WTC11 (cell line): Measurements from ENCODE around the gene SLC22A13. TPM values are rescaled to one million over a fixed set of nuclear protein-coding genes. Genes with fewer than 3 reads are reported as not detected.

ENCODE experiments used
- ATAC-seq: fragments of 200-7000 bp; cut with Tn5 transposase; 2 replicates; pipeline ENCODE4 v1.10.0; 2021; ENCODE audit warnings: mild to moderate bottlenecking, moderate library complexity
- CTCF ChIA-PET: fragments of 300-600 bp; sonication (Branson Sonifier 250); formaldehyde crosslinking; loops from one replicate; lab custom pipeline; 2021; ENCODE audit warnings: antibody characterized with exemption; lab: Charles Lee
- POLR2A ChIA-PET: fragments of 350-600 bp; sonication (Branson Sonifier 250); formaldehyde crosslinking; loops from one replicate; lab custom pipeline; 2021; ENCODE audit warnings: antibody characterized with exemption; lab: Charles Lee
- DNase-seq: peaks from one replicate; pipeline ENCODE4 v3.0.0; 2021; ENCODE audit warnings: low spot score
- H3K27ac Mint-ChIP-seq: 2 replicates; pipeline ENCODE4 v1.8.0; 2021; ENCODE audit warnings: mixed read lengths
- H3K27me3 Mint-ChIP-seq: 2 replicates; pipeline ENCODE4 v1.8.0; 2021; ENCODE audit warnings: low read depth, mild to moderate bottlenecking, moderate library complexity, mixed read lengths
- H3K36me3 Mint-ChIP-seq: 2 replicates; pipeline ENCODE4 v1.8.0; 2021; ENCODE audit warnings: mixed read lengths
- H3K4me1 Mint-ChIP-seq: 2 replicates; pipeline ENCODE4 v1.8.0; 2022; ENCODE audit warnings: mixed read lengths
- H3K4me3 Mint-ChIP-seq: 2 replicates; pipeline ENCODE4 v1.8.0; 2021; ENCODE audit warnings: mild to moderate bottlenecking, moderate library complexity, mixed read lengths
- H3K9me3 Mint-ChIP-seq: 2 replicates; pipeline ENCODE4 v1.8.0; 2021; ENCODE audit warnings: mixed read lengths
- ATF1 ChIP-seq: sonication (generic); formaldehyde crosslinking; IDR thresholded peaks from 2 replicates; pipeline ENCODE4 v1.8.1; 2023; ENCODE audit warnings: mild to moderate bottlenecking, moderate library complexity, missing genetic modification reagents
- ATF3 ChIP-seq: sonication (generic); formaldehyde crosslinking; conservative IDR thresholded peaks from 2 replicates; pipeline ENCODE4 v1.8.1; 2022; ENCODE audit warnings: mild to moderate bottlenecking, missing genetic modification reagents
- ATF6 ChIP-seq: sonication (generic); formaldehyde crosslinking; IDR thresholded peaks from 2 replicates; pipeline ENCODE4 v1.8.1; 2023; ENCODE audit warnings: mild to moderate bottlenecking, missing genetic modification reagents
- CBFB ChIP-seq: sonication (generic); formaldehyde crosslinking; IDR thresholded peaks from 2 replicates; pipeline ENCODE4 v1.8.1; 2022; ENCODE audit warnings: mild to moderate bottlenecking, low read depth, missing genetic modification reagents
- E2F1 ChIP-seq: sonication (generic); formaldehyde crosslinking; IDR thresholded peaks from 2 replicates; pipeline ENCODE4 v1.8.0; 2022; ENCODE audit warnings: mild to moderate bottlenecking, missing genetic modification reagents
- JAZF1 ChIP-seq: fragments of 250-450 bp; sonication (Bioruptor Pico); IDR thresholded peaks from 2 replicates; pipeline ENCODE4 v1.9.0; 2021; ENCODE audit warnings: moderate library complexity, mild to moderate bottlenecking, inconsistent platforms
- NR1H2 ChIP-seq: sonication (generic); formaldehyde crosslinking; IDR thresholded peaks from 2 replicates; pipeline ENCODE4 v1.9.0; 2021; ENCODE audit warnings: mild to moderate bottlenecking, moderate library complexity, missing genetic modification reagents
- RELA ChIP-seq: sonication (generic); formaldehyde crosslinking; IDR thresholded peaks from 2 replicates; pipeline ENCODE4 v1.8.1; 2022; ENCODE audit warnings: missing genetic modification reagents, mild to moderate bottlenecking, borderline replicate concordance
- ZNF121 ChIP-seq: sonication (generic); formaldehyde crosslinking; IDR thresholded peaks from 2 replicates; pipeline ENCODE4 v1.8.0; 2023; ENCODE audit warnings: missing genetic modification reagents
- ZNF138 ChIP-seq: sonication (generic); formaldehyde crosslinking; conservative IDR thresholded peaks from 2 replicates; pipeline ENCODE4 v1.8.1; 2022; ENCODE audit warnings: mild to moderate bottlenecking, moderate library complexity, missing genetic modification reagents
- total RNA-seq: library from RNA; stranded (reverse); gene quantifications from 3 replicates; pipeline ENCODE4 v1.2.3, GENCODE V29; 2021
- TF ChIP-seq, protein P1 (sequence below): sonication (generic); formaldehyde crosslinking; conservative IDR thresholded peaks from 2 replicates; pipeline ENCODE4 v1.8.1; 2023; ENCODE audit warnings: mild to moderate bottlenecking, low read depth, missing genetic modification reagents, moderate library complexity
- TF ChIP-seq, protein P2 (sequence below): sonication (generic); formaldehyde crosslinking; IDR thresholded peaks from 2 replicates; pipeline ENCODE4 v1.8.0; 2023; ENCODE audit warnings: missing genetic modification reagents
- TF ChIP-seq, protein P3 (sequence below): sonication (generic); formaldehyde crosslinking; IDR thresholded peaks from 2 replicates; pipeline ENCODE4 v1.8.1; 2023; ENCODE audit warnings: mild to moderate bottlenecking, moderate library complexity, missing genetic modification reagents
- TF ChIP-seq, protein P4 (sequence below): fragments of 250-450 bp; sonication (Bioruptor Pico); IDR thresholded peaks from 2 replicates; pipeline ENCODE4 v1.8.0; 2021; ENCODE audit warnings: mild to moderate bottlenecking

The SLC22A13 gene
- total RNA-seq, 1 experiment from 2014 or later = 0.42 TPM

GRCh38 chr3:38260474-38260873, 5.1 kb upstream of the SLC22A13 start (continued):
- TF ChIP-seq, protein P1, sequence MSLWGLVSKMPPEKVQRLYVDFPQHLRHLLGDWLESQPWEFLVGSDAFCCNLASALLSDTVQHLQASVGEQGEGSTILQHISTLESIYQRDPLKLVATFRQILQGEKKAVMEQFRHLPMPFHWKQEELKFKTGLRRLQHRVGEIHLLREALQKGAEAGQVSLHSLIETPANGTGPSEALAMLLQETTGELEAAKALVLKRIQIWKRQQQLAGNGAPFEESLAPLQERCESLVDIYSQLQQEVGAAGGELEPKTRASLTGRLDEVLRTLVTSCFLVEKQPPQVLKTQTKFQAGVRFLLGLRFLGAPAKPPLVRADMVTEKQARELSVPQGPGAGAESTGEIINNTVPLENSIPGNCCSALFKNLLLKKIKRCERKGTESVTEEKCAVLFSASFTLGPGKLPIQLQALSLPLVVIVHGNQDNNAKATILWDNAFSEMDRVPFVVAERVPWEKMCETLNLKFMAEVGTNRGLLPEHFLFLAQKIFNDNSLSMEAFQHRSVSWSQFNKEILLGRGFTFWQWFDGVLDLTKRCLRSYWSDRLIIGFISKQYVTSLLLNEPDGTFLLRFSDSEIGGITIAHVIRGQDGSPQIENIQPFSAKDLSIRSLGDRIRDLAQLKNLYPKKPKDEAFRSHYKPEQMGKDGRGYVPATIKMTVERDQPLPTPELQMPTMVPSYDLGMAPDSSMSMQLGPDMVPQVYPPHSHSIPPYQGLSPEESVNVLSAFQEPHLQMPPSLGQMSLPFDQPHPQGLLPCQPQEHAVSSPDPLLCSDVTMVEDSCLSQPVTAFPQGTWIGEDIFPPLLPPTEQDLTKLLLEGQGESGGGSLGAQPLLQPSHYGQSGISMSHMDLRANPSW = no peak

GRCh38 chr3:38264353-38264771, 1.2 kb upstream of the SLC22A13 start:
- TF ChIP-seq ZNF121 (CRISPR knock-in tag) (no peak), E2F1 (CRISPR knock-in tag) (no peak), RELA (no peak), ATF6 (CRISPR knock-in tag) (no peak)
- TF ChIP-seq, protein P2, sequence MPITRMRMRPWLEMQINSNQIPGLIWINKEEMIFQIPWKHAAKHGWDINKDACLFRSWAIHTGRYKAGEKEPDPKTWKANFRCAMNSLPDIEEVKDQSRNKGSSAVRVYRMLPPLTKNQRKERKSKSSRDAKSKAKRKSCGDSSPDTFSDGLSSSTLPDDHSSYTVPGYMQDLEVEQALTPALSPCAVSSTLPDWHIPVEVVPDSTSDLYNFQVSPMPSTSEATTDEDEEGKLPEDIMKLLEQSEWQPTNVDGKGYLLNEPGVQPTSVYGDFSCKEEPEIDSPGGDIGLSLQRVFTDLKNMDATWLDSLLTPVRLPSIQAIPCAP (CRISPR knock-in tag) = no peak
- TF ChIP-seq, all 79 proteins: peak for 0
- no peaks in the 10 kb centered on the region for H3K36me3 Mint-ChIP-seq
- peaks cover 27% of the 10 kb centered on the region for H3K4me1 Mint-ChIP-seq
- H3K27me3 Mint-ChIP-seq = no peaks in the 10 kb centered on the region
- ChIA-PET CTCF (interaction anchor here (1.3 kb wide), 1 partner anchor 34 kb away, joined by 3 read pairs; no protein-coding TSS in a partner anchor), POLR2A (no interaction called here)
- H3K27ac Mint-ChIP-seq = peak overlapping the region; percentile 10; the same call in 1 of the 2 replicates
- ATAC-seq (peak; percentile 34), DNase-seq (no peak)
- H3K4me3 Mint-ChIP-seq = no peak overlapping the region
- H3K9me3 Mint-ChIP-seq = peaks cover 4% of the 10 kb centered on the region; the same call in 1 of the 2 replicates

GRCh38 chr3:38264779-38265178, 833 bp upstream of the SLC22A13 start:
- TF ChIP-seq CBFB (CRISPR knock-in tag) (no peak), ATF6 (CRISPR knock-in tag) (no peak)
- TF ChIP-seq, all 79 proteins: peak for 0
- DNase-seq = no peak
- peak overlapping the region; percentile 10; the same call in 1 of the 2 replicates for H3K27ac Mint-ChIP-seq
- no peaks in the 10 kb centered on the region for H3K36me3 Mint-ChIP-seq
- peaks cover 27% of the 10 kb centered on the region for H3K4me1 Mint-ChIP-seq
- no peak overlapping the region for H3K4me3 Mint-ChIP-seq
- ChIA-PET POLR2A (no interaction called here), CTCF (interaction anchor here (1.3 kb wide), 1 partner anchor 34 kb away, joined by 3 read pairs; no protein-coding TSS in a partner anchor)
- H3K27me3 Mint-ChIP-seq = no peaks in the 10 kb centered on the region
- no peak for ATAC-seq
- H3K9me3 Mint-ChIP-seq = peaks cover 4% of the 10 kb centered on the region; the same call in 1 of the 2 replicates

GRCh38 chr3:38266810-38267209, 1.2 kb downstream of the SLC22A13 start:
- ATAC-seq = no peak
- CTCF ChIA-PET = no interaction called here
- POLR2A ChIA-PET = no interaction called here
- TF ChIP-seq ATF1 (CRISPR knock-in tag) = no peak
- TF ChIP-seq JAZF1 = no peak
- TF ChIP-seq, protein P3, sequence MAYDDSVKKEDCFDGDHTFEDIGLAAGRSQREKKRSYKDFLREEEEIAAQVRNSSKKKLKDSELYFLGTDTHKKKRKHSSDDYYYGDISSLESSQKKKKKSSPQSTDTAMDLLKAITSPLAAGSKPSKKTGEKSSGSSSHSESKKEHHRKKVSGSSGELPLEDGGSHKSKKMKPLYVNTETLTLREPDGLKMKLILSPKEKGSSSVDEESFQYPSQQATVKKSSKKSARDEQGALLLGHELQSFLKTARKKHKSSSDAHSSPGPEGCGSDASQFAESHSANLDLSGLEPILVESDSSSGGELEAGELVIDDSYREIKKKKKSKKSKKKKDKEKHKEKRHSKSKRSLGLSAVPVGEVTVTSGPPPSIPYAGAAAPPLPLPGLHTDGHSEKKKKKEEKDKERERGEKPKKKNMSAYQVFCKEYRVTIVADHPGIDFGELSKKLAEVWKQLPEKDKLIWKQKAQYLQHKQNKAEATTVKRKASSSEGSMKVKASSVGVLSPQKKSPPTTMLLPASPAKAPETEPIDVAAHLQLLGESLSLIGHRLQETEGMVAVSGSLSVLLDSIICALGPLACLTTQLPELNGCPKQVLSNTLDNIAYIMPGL = no peak
- TF ChIP-seq ZNF138 (CRISPR knock-in tag) = no peak
- TF ChIP-seq, protein P4, sequence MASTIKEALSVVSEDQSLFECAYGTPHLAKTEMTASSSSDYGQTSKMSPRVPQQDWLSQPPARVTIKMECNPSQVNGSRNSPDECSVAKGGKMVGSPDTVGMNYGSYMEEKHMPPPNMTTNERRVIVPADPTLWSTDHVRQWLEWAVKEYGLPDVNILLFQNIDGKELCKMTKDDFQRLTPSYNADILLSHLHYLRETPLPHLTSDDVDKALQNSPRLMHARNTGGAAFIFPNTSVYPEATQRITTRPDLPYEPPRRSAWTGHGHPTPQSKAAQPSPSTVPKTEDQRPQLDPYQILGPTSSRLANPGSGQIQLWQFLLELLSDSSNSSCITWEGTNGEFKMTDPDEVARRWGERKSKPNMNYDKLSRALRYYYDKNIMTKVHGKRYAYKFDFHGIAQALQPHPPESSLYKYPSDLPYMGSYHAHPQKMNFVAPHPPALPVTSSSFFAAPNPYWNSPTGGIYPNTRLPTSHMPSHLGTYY (CRISPR knock-in tag) = no peak
- no peak for TF ChIP-seq NR1H2 (CRISPR knock-in tag)
- TF ChIP-seq ATF3 = no peak

More at GRCh38 chr3:38266810-38267209, 1.2 kb downstream of the SLC22A13 start:
- Mint-ChIP-seq H3K4me1 (peaks cover 27% of the 10 kb centered on the region), H3K9me3 (peaks cover 1% of the 10 kb centered on the region; the same call in 1 of the 2 replicates), H3K27ac (no peak overlapping the region), H3K27me3 (no peaks in the 10 kb centered on the region), H3K4me3 (no peak overlapping the region), H3K36me3 (no peaks in the 10 kb centered on the region)
- DNase-seq = no peak
